ENCODE data around the gene ZNF462.

ZNF462 gene

DNA sequence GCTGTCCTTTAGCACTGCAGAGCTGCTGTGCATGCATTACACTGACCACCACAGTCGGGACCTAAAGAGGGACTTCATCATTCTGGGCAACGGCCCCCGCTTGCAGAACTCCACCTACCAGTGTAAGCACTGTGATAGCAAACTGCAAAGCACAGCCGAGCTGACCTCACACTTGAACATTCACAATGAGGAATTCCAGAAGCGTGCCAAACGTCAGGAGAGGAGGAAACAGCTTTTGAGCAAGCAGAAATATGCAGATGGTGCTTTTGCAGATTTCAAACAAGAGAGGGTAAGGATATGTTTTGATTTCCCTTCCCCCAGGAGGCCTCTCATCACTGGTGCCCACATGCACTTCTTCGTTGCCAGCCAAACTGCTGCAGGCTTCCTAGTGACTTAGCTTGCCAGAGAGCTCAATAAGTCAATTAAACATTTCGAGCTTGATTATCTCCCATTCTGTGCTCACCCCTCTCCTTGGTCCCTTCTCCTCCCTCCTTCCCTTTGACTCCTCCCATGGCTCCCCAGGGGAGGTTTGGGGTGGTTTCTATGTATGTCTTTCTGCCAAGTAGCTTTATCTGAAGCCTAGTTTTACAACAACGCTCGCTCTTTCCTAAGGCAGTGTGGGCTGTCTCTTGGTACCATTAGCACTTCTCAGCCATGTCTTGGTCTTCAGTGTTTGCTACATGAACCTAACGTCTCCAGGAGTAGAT is 66.7 kb downstream of the ZNF462 start:
- no peak for DNase-seq (ENCODE audit: low read depth in 2 of 2)

GRCh38 chr9:106930477-106930876 is 67.5 kb downstream of the ZNF462 start:
- DNase-seq (ENCODE audit: low read depth in 2 of 2), result no peak

DNA sequence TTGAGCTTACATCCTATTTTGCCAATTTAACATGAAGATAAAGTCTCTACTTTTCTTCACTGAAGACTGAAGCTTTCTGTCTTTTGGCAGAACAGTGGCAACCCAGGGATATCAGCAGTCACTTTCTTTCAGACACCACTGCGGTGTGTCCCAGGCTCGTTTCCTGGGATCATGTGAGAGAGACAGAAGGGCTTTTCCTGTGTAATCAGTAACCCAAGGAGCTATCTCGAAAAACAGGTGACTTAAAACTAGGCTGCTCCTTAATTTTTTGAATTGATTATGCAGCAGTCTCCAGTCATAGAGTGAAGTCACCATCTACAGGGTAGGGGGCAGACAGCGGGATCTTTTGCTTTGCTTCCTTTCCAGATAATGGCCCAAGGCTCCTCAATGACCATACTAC is 68.5 kb downstream of the ZNF462 start:
- DNase-seq (ENCODE audit: low read depth in 2 of 2), result no peak

DNA sequence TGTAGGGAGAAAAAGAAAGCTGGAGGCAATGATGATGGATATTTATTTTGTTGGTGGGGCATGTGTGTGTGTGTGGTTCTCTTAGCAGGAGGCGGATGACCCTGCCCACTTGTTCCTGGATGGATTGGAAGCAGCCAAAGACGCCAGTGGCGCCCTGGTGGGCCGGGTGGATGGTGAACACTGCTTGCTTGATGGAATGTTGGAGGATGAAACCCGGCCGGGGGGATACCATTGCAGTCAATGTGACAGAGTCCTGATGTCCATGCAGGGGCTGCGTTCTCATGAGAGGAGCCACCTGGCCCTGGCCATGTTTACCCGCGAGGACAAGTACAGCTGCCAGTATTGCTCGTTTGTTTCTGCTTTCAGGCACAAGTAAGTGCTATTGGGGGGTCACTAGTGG is 69.2 kb downstream of the ZNF462 start:
- DNase-seq (ENCODE audit: low read depth in 2 of 2), result no peak

- no peak for DNase-seq (ENCODE audit: low read depth in 2 of 2)
These were observed 69.7 kb downstream of the ZNF462 start for GRCh38 chr9:106932675-106933074.

GRCh38 chr9:106933470-106933869 is 70.5 kb downstream of the ZNF462 start:
- DNase-seq (ENCODE audit: low read depth in 2 of 2), result no peak

DNA sequence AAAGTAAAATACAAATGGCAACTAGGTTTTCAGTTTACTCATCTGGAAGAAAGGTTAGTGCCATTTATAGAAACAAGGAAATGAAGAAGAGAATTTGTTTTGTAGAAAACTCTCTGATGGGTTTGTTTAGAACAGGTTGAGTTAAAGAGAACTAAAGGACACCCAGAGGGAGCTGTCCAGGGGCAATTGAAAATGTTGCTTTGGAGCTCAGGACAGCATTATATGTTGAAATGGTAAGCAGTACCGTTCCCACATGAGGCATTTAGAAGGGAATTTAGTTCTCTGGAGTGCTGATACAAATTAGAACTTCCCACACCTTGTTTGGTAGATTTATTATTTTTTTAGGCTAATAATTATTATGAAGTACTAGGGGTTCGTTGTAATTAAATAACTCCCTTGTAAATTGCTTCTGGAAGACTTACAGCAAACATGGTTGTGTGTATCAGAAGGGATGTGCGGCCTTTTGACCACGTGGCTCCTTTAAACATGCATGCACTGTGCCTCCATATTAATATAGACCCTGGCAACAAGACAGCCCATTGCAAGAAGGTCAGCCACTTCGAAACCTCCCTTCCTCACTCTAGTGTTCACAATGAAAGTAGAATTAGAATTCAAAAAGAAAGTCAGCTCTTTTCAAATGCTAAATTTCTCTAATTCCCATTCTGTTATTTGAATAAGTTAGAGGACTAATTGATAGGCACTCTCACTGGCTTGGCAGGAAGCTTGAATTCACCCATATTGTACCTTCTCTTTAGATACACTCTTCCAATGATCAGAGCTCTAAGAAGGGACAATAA is 71.7 kb downstream of the ZNF462 start:
- no peak for DNase-seq (ENCODE audit: low read depth in 2 of 2)

- DNase-seq (ENCODE audit: low read depth in 2 of 2), result no peak
These were observed 73.7 kb downstream of the ZNF462 start for GRCh38 chr9:106936680-106937079.

DNA sequence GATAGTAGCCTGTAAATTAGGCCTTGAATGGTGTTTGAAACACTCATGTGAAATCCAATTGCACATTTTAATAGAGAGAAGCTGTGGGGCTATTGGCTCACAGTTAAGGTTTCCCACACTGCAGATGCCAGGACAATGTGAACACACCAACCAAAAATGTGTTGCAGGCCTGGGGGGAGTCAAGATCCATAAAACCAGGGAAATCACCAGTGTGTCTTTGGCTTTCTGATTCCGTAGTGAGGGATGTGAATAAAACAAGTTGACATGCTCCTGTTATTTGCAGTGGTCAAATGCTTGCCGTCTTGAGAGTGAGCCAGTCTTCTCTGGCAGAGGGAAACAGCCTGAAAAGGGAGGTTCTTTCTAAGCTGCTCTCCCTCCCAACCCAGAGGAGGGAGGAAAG is 79.0 kb downstream of the ZNF462 start:
- no peak for DNase-seq (ENCODE audit: low read depth in 2 of 2)

GRCh38 chr9:106945727-106946660 is 83.0 kb downstream of the ZNF462 start:
- DNase-seq (ENCODE audit: low read depth in 2 of 2), result no peak

DNA sequence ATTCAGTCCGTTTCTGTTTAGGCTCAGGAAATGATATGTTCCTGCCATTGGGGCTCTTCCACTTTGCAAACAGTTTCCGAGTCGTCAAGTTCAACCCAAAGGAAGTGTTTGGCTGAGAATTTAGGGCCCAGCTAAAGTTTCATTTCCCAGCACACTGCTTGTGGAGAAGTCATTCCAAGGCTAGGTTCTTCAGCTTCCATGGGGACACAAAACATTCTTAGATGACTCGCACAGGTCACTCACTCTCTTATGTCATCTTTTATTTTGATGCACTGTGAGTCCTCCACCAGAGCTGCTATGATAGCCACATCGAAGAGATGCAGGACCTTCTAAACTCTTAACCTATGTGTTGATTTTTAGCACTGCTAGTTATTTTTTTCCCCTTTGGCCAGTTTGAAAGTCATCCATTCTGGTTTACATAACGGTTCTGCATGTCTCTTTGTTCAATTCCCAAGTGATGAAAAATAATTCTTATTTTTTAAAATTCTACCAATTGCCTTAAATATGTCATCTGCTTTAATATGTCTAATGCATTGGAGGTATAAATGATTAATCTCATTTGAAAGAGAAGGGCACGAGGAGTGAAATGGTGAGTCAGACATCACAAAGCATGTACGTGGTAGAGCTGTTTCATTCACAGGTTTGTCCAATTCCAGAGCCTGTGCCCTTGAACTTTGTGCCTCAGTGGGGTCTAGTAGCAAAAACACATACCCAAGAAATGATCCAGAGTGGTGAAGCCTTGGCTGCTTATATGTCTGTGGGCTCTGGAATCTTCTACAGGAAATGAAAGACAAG is 84.3 kb downstream of the ZNF462 start:
- DNase-seq (ENCODE audit: low read depth in 2 of 2), result no peak

- DNase-seq (ENCODE audit: low read depth in 2 of 2), result no peak
These were observed 90.2 kb downstream of the ZNF462 start for GRCh38 chr9:106953174-106953573.

DNA sequence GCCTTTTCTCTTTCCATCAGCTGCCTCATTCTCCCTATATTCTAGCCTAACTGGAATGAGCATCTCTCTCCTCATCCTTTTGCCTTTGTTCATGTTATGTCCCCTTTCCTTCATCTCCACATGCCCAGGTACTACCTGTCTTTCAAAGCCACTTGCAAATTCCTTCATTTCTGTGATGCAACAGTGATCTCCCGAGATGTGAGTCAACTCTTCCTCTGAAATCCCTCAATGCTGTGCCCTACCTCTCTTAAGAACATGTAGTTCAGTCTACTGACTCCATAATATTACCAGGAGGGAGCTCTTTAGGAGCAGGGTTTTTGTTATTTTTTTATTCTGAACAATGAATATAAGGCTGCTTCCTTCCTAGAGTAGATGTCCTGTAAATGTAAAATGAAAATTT is 91.6 kb downstream of the ZNF462 start:
- no peak for DNase-seq (ENCODE audit: low read depth in 2 of 2)

DNA sequence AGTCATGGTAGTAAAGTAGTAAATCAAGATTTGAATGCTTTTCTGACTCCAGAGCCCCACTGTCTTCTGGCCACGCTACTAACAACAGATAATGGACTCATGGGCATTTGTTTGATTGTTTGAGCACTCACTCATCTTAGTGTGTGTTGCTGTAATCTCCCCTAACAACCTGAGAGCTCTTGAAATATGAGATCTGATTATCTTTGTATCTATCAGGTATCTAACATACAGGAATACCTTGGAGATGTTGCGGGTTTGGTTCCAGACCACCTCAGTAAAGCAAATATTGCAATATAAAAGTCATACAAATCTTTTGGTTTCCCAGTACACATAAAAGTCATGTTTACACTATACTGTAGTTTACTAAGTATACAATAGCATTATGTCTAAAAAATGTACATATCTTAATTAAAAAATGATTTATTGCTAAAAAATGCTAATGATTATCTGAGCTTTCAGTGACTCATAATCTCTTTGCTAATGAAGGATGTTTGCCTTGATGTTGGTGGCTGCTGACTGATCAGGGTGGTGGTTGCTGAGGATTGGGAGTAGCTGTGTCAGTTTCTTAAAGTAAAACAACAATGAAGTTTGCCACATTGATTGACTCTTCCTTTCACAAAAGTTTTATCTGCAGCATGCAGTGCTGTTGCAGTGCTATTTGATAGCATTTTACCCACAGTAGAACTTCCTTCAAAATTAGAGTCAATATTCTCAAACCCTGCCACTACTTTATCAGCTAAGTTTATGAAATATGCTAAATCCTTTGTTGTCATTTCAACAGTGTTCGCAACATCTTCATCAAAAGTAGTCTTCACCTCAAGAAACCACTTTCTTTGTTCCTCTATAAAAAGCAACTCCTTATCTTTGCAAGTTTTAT is 92.2 kb downstream of the ZNF462 start:
- DNase-seq (ENCODE audit: low read depth in 2 of 2), result no peak

- no peak for DNase-seq (ENCODE audit: low read depth in 2 of 2)
These were observed 94.0 kb downstream of the ZNF462 start for GRCh38 chr9:106956971-106957370.

DNA sequence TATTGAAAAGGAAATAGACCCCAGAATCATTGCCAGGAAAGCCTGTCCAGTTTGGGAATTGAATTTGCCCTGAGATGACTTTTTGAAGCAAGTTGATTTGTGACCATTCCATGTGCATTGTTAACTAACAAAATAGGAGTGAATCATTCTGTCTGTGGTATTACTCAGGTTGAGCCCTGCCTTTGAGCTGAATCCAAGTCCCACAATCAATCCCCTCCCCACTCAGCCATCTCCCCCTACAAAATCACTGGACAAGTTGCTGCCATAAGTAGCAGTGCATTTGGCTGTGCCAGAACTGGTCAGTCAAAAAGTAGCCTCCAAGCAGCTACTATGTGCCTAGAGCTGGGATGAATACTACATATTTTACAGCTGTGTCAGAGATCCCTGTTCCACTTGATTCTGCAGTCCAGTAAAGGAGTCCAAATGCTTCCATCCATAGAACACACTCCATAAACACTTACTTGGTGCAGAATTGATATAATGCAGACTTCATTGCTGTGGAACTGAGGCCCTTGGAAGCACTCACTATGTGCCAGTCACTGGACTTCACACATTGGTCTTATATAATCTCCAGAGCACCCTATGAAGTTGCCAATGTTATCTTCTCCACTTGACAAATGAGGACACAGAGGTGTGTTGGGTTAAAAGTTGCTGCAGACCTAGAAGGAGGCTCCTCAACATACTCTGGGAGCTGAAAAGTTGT is 96.1 kb downstream of the ZNF462 start:
- no peak for DNase-seq (ENCODE audit: low read depth in 2 of 2)

- DNase-seq (ENCODE audit: low read depth in 2 of 2), result no peak
These were observed 97.3 kb downstream of the ZNF462 start for GRCh38 chr9:106960258-106960657.

DNA sequence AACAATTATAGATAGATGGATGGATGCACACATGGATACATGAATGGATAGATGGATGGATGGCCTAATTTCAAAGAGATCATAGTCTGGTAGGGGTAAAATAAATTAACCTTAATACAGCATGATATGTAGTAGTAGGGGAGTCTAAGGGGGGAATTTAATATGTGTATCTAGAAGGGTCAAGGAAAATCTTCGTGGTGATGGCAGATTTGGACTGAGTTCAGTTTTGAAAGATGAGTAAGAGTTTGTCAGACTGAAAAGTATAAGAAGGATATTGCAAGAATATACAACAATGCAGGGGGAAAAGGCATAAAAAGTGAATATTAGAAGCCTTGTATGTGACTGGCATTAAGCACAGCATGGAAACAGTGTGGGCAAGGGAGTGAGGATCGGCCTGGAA is 98.7 kb downstream of the ZNF462 start:
- no peak for DNase-seq (ENCODE audit: low read depth in 2 of 2)

- no peak for DNase-seq (ENCODE audit: low read depth in 2 of 2)
These were observed 99.2 kb downstream of the ZNF462 start for GRCh38 chr9:106962122-106962521.

All from stimulated activated CD4-positive, alpha-beta T cell treated with anti-CD3 and anti-CD28 coated beads, Interleukin-1b, Interleukin-23, amount 100 ng/mL, for 4 hours (primary cell).